ENCODE measurements around the gene ARL11. TPM values are rescaled to one million over a fixed set of nuclear protein-coding genes. Genes with fewer than 3 reads are reported as not detected.

ARL11 gene
- polyA plus RNA-seq, 1 donor from 2014 or later = not detected

DNA sequence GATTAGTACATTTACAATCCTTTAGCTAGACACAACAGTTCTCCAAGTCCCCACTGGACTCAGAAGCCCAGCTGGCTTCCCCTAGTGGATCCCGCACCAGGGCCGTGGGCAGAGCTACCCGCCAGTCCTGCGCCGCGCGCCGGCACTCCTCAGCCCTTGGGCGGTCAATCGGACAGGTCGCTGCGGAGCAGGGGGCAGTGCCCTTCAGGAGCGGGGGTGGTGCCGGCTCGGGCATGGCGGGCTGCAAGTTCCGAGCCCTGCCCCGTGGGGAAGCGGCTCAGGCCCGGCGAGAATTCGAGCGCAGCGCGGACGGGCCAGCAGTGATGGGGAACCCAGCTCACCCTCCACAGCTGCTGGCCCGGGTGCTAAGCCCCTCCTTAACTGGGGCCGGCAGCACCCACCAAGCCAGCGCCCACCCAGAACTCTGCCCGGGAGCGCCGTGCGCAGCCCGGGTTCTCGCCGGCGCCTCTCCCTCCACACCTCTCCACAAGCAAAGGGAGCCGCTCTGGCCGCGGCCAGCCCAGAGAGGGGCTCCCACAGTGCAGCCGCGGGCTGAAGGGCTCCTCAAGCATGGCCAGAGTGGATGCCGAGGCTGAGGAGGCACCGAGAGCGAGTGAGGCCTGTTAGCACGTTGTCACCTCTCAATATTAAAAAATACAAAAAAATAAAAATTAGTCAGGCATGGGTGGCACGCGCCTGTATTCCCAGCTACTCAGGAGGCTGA, 50.0 kb downstream of the ARL11 start:
- Histone ChIP-seq H3K27me3 (ENCODE audit: insufficient read depth, low read depth, low read length) (no peaks in the 10 kb centered on the region), H3F3A (ENCODE audit: insufficient read depth, low read length, poor library complexity, severe bottlenecking) (no peaks in the 10 kb centered on the region), H3K9ac (ENCODE audit: low read length) (no peak overlapping the region), H3K79me2 (replicated peaks; ENCODE audit: insufficient read depth, low read length) (no peaks in the 10 kb centered on the region), H3K36me3 (ENCODE audit: insufficient read depth, low read length) (no peaks in the 10 kb centered on the region), H3K9me2 (ENCODE audit: insufficient read depth, low read length) (no peaks in the 10 kb centered on the region), H3K9me3 (ENCODE audit: low read length) (no peaks in the 10 kb centered on the region), H2AFZ (ENCODE audit: low read depth, low read length) (no peak overlapping the region), H3K4me2 (ENCODE audit: low read length) (no peak overlapping the region), H3K4me3 (ENCODE audit: low read length) (no peak overlapping the region), H4K20me1 (ENCODE audit: insufficient read depth) (no peaks in the 10 kb centered on the region), H3K27ac (ENCODE audit: low read length) (no peak overlapping the region)
- TF ChIP-seq RAD21 (conservative IDR thresholded peaks at IDR 0.05) (no peak), MXI1 (conservative IDR thresholded peaks at IDR 0.05; ENCODE audit: poor library complexity, severe bottlenecking) (no peak), SMC3 (conservative IDR thresholded peaks at IDR 0.05; ENCODE audit: poor library complexity) (no peak), TAF1 (IDR thresholded peaks at IDR 0.05; ENCODE audit: low read depth) (no peak), EZH2 (IDR thresholded peaks at IDR 0.05; ENCODE audit: borderline replicate concordance, insufficient read depth, low read length, poor library complexity, severe bottlenecking) (no peak), POLR2AphosphoS5 (IDR thresholded peaks at IDR 0.05) (no peak), EP300 (conservative IDR thresholded peaks at IDR 0.05; ENCODE audit: poor library complexity, severe bottlenecking) (no peak)
- TF ChIP-seq, protein P1, sequence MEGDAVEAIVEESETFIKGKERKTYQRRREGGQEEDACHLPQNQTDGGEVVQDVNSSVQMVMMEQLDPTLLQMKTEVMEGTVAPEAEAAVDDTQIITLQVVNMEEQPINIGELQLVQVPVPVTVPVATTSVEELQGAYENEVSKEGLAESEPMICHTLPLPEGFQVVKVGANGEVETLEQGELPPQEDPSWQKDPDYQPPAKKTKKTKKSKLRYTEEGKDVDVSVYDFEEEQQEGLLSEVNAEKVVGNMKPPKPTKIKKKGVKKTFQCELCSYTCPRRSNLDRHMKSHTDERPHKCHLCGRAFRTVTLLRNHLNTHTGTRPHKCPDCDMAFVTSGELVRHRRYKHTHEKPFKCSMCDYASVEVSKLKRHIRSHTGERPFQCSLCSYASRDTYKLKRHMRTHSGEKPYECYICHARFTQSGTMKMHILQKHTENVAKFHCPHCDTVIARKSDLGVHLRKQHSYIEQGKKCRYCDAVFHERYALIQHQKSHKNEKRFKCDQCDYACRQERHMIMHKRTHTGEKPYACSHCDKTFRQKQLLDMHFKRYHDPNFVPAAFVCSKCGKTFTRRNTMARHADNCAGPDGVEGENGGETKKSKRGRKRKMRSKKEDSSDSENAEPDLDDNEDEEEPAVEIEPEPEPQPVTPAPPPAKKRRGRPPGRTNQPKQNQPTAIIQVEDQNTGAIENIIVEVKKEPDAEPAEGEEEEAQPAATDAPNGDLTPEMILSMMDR (IDR thresholded peaks at IDR 0.05; ENCODE audit: poor library complexity, severe bottlenecking) = no peak
- TF ChIP-seq, protein P2, sequence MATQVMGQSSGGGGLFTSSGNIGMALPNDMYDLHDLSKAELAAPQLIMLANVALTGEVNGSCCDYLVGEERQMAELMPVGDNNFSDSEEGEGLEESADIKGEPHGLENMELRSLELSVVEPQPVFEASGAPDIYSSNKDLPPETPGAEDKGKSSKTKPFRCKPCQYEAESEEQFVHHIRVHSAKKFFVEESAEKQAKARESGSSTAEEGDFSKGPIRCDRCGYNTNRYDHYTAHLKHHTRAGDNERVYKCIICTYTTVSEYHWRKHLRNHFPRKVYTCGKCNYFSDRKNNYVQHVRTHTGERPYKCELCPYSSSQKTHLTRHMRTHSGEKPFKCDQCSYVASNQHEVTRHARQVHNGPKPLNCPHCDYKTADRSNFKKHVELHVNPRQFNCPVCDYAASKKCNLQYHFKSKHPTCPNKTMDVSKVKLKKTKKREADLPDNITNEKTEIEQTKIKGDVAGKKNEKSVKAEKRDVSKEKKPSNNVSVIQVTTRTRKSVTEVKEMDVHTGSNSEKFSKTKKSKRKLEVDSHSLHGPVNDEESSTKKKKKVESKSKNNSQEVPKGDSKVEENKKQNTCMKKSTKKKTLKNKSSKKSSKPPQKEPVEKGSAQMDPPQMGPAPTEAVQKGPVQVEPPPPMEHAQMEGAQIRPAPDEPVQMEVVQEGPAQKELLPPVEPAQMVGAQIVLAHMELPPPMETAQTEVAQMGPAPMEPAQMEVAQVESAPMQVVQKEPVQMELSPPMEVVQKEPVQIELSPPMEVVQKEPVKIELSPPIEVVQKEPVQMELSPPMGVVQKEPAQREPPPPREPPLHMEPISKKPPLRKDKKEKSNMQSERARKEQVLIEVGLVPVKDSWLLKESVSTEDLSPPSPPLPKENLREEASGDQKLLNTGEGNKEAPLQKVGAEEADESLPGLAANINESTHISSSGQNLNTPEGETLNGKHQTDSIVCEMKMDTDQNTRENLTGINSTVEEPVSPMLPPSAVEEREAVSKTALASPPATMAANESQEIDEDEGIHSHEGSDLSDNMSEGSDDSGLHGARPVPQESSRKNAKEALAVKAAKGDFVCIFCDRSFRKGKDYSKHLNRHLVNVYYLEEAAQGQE (IDR thresholded peaks at IDR 0.05; ENCODE audit: borderline replicate concordance) = no peak

DNA sequence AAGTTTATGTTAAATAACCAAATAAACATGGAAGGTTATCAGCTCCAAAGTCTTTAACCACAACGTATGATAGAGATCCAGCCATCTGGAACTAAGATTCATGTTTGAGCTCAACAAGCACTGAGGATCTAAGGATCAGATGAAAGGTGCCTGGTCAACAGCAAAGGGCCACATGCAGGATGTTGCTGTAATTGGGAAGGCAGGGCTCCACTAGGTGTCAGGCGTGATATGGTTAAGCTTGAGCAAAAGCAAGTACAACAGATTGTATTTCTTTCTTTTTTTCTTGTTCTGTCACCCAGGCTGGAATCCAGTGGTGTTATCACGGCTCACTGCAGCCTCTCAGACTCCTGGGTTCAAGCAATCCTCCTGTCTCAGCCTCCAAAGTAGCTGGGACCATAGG, 50.9 kb downstream of the ARL11 start:
- no peaks in the 10 kb centered on the region for H3K9me2 ChIP-seq (ENCODE audit: insufficient read depth, low read length)
- H3K9ac ChIP-seq (ENCODE audit: low read length) = no peak overlapping the region
- H2AFZ ChIP-seq (ENCODE audit: low read depth, low read length) = no peak overlapping the region
- no peaks in the 10 kb centered on the region for H4K20me1 ChIP-seq (ENCODE audit: insufficient read depth)
- TF ChIP-seq TAF1 (IDR thresholded peaks at IDR 0.05; ENCODE audit: low read depth) (no peak), EP300 (conservative IDR thresholded peaks at IDR 0.05; ENCODE audit: poor library complexity, severe bottlenecking) (no peak), EZH2 (IDR thresholded peaks at IDR 0.05; ENCODE audit: borderline replicate concordance, insufficient read depth, low read length, poor library complexity, severe bottlenecking) (no peak), POLR2AphosphoS5 (IDR thresholded peaks at IDR 0.05) (no peak), MXI1 (conservative IDR thresholded peaks at IDR 0.05; ENCODE audit: poor library complexity, severe bottlenecking) (no peak), RAD21 (conservative IDR thresholded peaks at IDR 0.05) (no peak), SMC3 (conservative IDR thresholded peaks at IDR 0.05; ENCODE audit: poor library complexity) (no peak)
- TF ChIP-seq, protein P2 (IDR thresholded peaks at IDR 0.05; ENCODE audit: borderline replicate concordance) = no peak
- TF ChIP-seq, protein P1 (IDR thresholded peaks at IDR 0.05; ENCODE audit: poor library complexity, severe bottlenecking) = no peak
- H3K27me3 ChIP-seq (ENCODE audit: insufficient read depth, low read depth, low read length) = no peaks in the 10 kb centered on the region
- no peak overlapping the region for H3K4me3 ChIP-seq (ENCODE audit: low read length)
- no peak overlapping the region for H3K27ac ChIP-seq (ENCODE audit: low read length)
- no peaks in the 10 kb centered on the region for H3F3A ChIP-seq (ENCODE audit: insufficient read depth, low read length, poor library complexity, severe bottlenecking)
- H3K36me3 ChIP-seq (ENCODE audit: insufficient read depth, low read length) = no peaks in the 10 kb centered on the region
- H3K9me3 ChIP-seq (ENCODE audit: low read length) = no peaks in the 10 kb centered on the region
- no peaks in the 10 kb centered on the region for H3K79me2 ChIP-seq (replicated peaks; ENCODE audit: insufficient read depth, low read length)
- no peak overlapping the region for H3K4me2 ChIP-seq (ENCODE audit: low read length)

Measured in neural cell (in vitro differentiated cells).